Endodermal cell (in vitro differentiated cells): ENCODE results near the gene UBE2QL1. TPM values are rescaled to one million over a fixed set of nuclear protein-coding genes. Genes with fewer than 3 reads are reported as not detected.

Source experiments
- DNase-seq: peaks from one replicate; pipeline ENCODE4 v3.0.0-alpha.2; 2017
- H3K27ac ChIP-seq: 2 replicates; pipeline ENCODE4 v1.5.1; 2013; ENCODE audit warnings: mild to moderate bottlenecking, low read depth, low read length, moderate library complexity
- H3K27me3 ChIP-seq: 2 replicates; pipeline ENCODE4 v1.6.1; 2013; ENCODE audit warnings: mild to moderate bottlenecking, low read length, moderate library complexity; ENCODE audit not compliant: insufficient read depth, control insufficient read depth, poor library complexity, severe bottlenecking
- H3K36me3 ChIP-seq: 2 replicates; pipeline ENCODE4 v1.7.0; 2013; ENCODE audit warnings: mild to moderate bottlenecking, low read length, moderate library complexity; ENCODE audit not compliant: control insufficient read depth, insufficient read depth
- H3K4me1 ChIP-seq: one replicate; pipeline ENCODE4 v1.7.0; 2013; ENCODE audit warnings: low read length; ENCODE audit not compliant: control insufficient read depth, insufficient read depth
- H3K4me3 ChIP-seq: 2 replicates; pipeline ENCODE4 v1.5.1; 2013; ENCODE audit warnings: mild to moderate bottlenecking, low read length, moderate library complexity
- H3K9ac ChIP-seq: 2 replicates; pipeline ENCODE4 v1.6.1; 2013; ENCODE audit warnings: mild to moderate bottlenecking, low read length, moderate library complexity; ENCODE audit not compliant: poor library complexity, severe bottlenecking; ENCODE audit errors: extremely low read depth
- H3K9me3 ChIP-seq: 2 replicates; pipeline ENCODE4 v1.6.1; 2013; ENCODE audit warnings: mild to moderate bottlenecking, low read length, moderate library complexity; ENCODE audit not compliant: control insufficient read depth
- H3K27ac Mint-ChIP-seq: 2 replicates; pipeline ENCODE4 v1.8.0; 2020; ENCODE audit warnings: mixed read lengths
- H3K27me3 Mint-ChIP-seq: 2 replicates; pipeline ENCODE4 v1.8.0; 2021; ENCODE audit warnings: mild to moderate bottlenecking, mixed read lengths; ENCODE audit not compliant: insufficient read depth
- H3K36me3 Mint-ChIP-seq: 2 replicates; pipeline ENCODE4 v1.8.0; 2020; ENCODE audit warnings: low read depth, mixed read lengths
- H3K4me1 Mint-ChIP-seq: 2 replicates; pipeline ENCODE4 v1.8.0; 2020; ENCODE audit warnings: mixed read lengths
- H3K4me3 Mint-ChIP-seq: 2 replicates; pipeline ENCODE4 v1.8.0; 2020; ENCODE audit warnings: mild to moderate bottlenecking, moderate library complexity, mixed read lengths
- H3K9me3 Mint-ChIP-seq: 2 replicates; pipeline ENCODE4 v1.8.0; 2020; ENCODE audit warnings: mild to moderate bottlenecking, mixed read lengths
- WGBS, 2 experiments: methylation state at CpG; one replicate each; pipeline versions ENCODE4 v1.1.5 to v1.1.7; 2013; ENCODE audit warnings: missing lambda C conversion rate in 2 of 2, mixed read lengths in 1 of 2; ENCODE audit not compliant: insufficient coverage in 1 of 2, insufficient read length in 1 of 2; 5-methylcytosine and 5-hydroxymethylcytosine counted together
- total RNA-seq, 2 donors: library from RNA; stranded (reverse); fragmentation: NEBNext Ultra II Directional in 1 of 2; extraction: Animal tissue kit (Norgen Biotek cat#: 25700) in 1 of 2; gene quantifications; 2 replicates in 1 of 2; 3 replicates in 1 of 2; pipeline ENCODE4 v1.2.1, GENCODE V29; 2021
- TF ChIP-seq, protein P1 (sequence below): fragments of 200-600 bp; sonication (generic); conservative IDR thresholded peaks from 2 replicates; pipeline ENCODE4 v1.5.0; 2021; ENCODE audit warnings: antibody characterized with exemption, mild to moderate bottlenecking

The UBE2QL1 gene
- total RNA-seq, 2 donors from 2014 or later, result 0.11 TPM; not detected in 1

DNA sequence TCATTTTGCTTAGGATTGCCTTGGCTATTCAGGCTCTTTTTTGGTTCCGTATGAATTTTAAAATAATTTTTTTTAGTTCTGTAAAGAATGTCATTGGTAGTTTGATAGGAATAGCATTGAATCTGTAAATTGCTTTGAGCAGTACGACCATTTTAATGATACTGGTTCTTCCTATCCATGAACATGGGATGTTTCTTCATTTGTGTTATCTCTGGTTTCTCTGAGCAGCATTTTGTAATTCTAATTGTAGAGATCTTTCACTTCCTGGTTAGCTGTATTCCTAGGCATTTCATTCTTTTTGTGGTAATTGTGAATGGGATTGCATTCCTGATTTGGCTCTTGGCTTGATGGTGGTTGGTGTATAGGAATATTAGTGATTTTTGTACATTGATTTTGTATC lies 6.3 kb upstream of the UBE2QL1 start:
- Histone ChIP-seq H3K36me3 (no peaks in the 10 kb centered on the region), H3K4me1 (no peaks in the 10 kb centered on the region), H3K4me3 (no peak overlapping the region), H3K27ac (no peak overlapping the region), H3K27me3 (peaks cover 79% of the 10 kb centered on the region), H3K9me3 (peaks cover 4% of the 10 kb centered on the region), H3K9ac (no peak overlapping the region)
- DNase-seq, result no peak
- WGBS, 2 experiments, result 86 to 94% methylated on average over 2 of the region's 2 CpGs
- no peak overlapping the region for H3K27ac Mint-ChIP-seq
- H3K4me3 Mint-ChIP-seq, result no peak overlapping the region
- no peaks in the 10 kb centered on the region for H3K36me3 Mint-ChIP-seq
- no peaks in the 10 kb centered on the region for H3K4me1 Mint-ChIP-seq
- H3K27me3 Mint-ChIP-seq, result peaks cover 67% of the 10 kb centered on the region
- TF ChIP-seq, protein P1, sequence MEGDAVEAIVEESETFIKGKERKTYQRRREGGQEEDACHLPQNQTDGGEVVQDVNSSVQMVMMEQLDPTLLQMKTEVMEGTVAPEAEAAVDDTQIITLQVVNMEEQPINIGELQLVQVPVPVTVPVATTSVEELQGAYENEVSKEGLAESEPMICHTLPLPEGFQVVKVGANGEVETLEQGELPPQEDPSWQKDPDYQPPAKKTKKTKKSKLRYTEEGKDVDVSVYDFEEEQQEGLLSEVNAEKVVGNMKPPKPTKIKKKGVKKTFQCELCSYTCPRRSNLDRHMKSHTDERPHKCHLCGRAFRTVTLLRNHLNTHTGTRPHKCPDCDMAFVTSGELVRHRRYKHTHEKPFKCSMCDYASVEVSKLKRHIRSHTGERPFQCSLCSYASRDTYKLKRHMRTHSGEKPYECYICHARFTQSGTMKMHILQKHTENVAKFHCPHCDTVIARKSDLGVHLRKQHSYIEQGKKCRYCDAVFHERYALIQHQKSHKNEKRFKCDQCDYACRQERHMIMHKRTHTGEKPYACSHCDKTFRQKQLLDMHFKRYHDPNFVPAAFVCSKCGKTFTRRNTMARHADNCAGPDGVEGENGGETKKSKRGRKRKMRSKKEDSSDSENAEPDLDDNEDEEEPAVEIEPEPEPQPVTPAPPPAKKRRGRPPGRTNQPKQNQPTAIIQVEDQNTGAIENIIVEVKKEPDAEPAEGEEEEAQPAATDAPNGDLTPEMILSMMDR, result no peak
- H3K9me3 Mint-ChIP-seq, result peaks cover 21% of the 10 kb centered on the region

DNA sequence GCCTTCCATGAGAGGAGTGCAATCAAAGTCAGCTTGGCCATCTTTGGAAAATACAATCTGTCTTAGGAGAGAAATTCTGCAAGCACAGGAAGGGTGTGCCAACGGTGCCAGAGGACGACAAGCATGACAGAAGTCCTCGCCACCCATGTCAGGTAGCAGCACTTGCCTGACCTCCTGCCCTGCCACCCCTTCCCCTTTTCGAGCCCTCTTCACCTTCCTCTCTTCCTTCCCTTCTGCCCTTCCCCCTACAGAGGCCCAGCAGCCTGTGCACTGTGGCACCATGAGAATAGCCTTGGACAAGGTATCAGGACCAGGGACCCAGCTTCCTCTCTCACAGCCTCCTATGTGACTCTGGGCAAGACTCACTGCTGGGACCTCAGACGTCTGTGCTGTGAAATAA lies 5.3 kb upstream of the UBE2QL1 start:
- peaks cover 21% of the 10 kb centered on the region for H3K9me3 Mint-ChIP-seq
- TF ChIP-seq, protein P1, result no peak
- Histone ChIP-seq H3K4me1 (no peaks in the 10 kb centered on the region), H3K9ac (no peak overlapping the region), H3K27me3 (peaks cover 83% of the 10 kb centered on the region), H3K27ac (no peak overlapping the region), H3K4me3 (no peak overlapping the region), H3K36me3 (no peaks in the 10 kb centered on the region), H3K9me3 (peaks cover 4% of the 10 kb centered on the region)
- no peak overlapping the region for H3K4me3 Mint-ChIP-seq
- no peak overlapping the region for H3K27ac Mint-ChIP-seq
- 86 to 90% methylated on average over 4 to 5 of the region's 5 CpGs for WGBS, 2 experiments
- H3K27me3 Mint-ChIP-seq, result peaks cover 64% of the 10 kb centered on the region
- no peaks in the 10 kb centered on the region for H3K4me1 Mint-ChIP-seq
- no peak for DNase-seq
- H3K36me3 Mint-ChIP-seq, result no peaks in the 10 kb centered on the region

DNA sequence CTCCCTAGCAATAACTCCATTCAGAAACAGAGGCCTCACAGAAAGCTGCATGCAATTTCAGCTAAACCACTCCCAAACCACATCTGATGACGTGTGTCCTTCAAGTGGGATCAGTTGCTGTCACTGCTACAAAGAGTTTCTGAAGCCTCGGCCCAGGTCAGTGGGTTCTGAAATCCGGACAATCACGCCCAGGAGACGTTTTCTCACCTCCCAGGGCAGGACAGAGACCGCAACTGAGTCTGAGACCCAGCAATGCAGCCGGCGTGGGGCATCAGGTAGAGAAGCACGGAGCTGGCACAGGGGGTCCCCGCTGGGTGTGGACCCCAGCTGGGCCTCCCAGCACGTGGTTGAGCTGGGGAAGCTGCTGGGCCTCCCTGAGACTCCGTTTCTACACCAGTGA lies 2.6 kb upstream of the UBE2QL1 start:
- H3K36me3 Mint-ChIP-seq, result no peaks in the 10 kb centered on the region

More for the DNA sequence above, 2.6 kb upstream of the UBE2QL1 start:
- 77 to 80% methylated on average over 11 to 12 of the region's 12 CpGs for WGBS, 2 experiments
- H3K27me3 ChIP-seq, result peaks cover 92% of the 10 kb centered on the region
- Mint-ChIP-seq H3K4me1 (peaks cover 8% of the 10 kb centered on the region), H3K27ac (no peak overlapping the region), H3K27me3 (peaks cover 67% of the 10 kb centered on the region), H3K4me3 (no peak overlapping the region), H3K9me3 (peaks cover 7% of the 10 kb centered on the region)
- H3K9ac ChIP-seq, result no peak overlapping the region
- H3K4me3 ChIP-seq, result no peak overlapping the region
- H3K27ac ChIP-seq, result no peak overlapping the region
- no peaks in the 10 kb centered on the region for H3K36me3 ChIP-seq
- H3K9me3 ChIP-seq, result no peaks in the 10 kb centered on the region
- TF ChIP-seq, protein P1, result no peak
- no peak for DNase-seq
- no peaks in the 10 kb centered on the region for H3K4me1 ChIP-seq
